Measurements from ENCODE around the gene TMED3. TPM values are rescaled to one million over a fixed set of nuclear protein-coding genes. Genes with fewer than 3 reads are reported as not detected.

TMED3 gene
- total RNA-seq, 1 donor from 2014 or later, result 132 TPM

DNA sequence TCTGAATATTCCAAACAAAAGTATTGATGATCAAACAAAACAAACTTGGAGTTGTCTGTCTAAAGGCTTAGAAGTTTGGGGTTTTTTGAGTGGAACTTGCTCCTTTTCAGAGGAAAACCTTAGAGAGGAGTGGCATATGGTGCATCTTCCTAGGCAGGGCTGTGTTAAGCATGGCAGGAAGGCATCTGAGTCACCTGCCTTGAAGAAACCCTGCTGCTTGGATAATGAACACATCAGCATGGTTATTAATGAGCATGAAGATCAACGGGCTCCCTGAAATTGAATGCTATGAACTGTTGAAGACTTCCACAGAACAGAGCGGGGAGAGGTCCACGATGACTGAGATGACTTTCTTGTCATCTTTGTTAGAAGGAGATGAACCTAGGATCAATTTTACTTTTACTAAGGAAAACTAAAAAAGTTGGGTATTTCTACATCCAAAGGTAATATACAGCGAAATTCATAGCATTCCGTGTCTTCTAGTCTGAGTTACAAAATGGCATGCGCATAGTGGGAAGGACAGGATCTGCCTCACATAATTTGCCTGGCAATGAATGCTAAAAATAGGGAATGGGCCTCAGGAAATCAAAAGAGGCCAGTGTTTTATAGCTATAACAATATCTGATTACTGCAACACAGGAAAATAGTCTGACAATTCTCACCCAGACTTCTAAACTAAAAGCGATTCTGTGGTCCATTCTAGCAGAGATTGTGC is 11.6 kb upstream of the TMED3 start:
- H3K4me3 ChIP-seq (ENCODE audit: low read depth, low read length), result no peak overlapping the region
- no peaks in the 10 kb centered on the region for H3K36me3 ChIP-seq (ENCODE audit: control insufficient read depth, insufficient read depth, low read length)
- DNase-seq (ENCODE audit: low read depth), result no peak
- peaks cover 2% of the 10 kb centered on the region for H3K27me3 ChIP-seq (ENCODE audit: control insufficient read depth, insufficient read depth, low read length)
- TF ChIP-seq, protein P1, sequence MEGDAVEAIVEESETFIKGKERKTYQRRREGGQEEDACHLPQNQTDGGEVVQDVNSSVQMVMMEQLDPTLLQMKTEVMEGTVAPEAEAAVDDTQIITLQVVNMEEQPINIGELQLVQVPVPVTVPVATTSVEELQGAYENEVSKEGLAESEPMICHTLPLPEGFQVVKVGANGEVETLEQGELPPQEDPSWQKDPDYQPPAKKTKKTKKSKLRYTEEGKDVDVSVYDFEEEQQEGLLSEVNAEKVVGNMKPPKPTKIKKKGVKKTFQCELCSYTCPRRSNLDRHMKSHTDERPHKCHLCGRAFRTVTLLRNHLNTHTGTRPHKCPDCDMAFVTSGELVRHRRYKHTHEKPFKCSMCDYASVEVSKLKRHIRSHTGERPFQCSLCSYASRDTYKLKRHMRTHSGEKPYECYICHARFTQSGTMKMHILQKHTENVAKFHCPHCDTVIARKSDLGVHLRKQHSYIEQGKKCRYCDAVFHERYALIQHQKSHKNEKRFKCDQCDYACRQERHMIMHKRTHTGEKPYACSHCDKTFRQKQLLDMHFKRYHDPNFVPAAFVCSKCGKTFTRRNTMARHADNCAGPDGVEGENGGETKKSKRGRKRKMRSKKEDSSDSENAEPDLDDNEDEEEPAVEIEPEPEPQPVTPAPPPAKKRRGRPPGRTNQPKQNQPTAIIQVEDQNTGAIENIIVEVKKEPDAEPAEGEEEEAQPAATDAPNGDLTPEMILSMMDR (IDR thresholded peaks at IDR 0.05; ENCODE audit: insufficient read depth, low read length, poor library complexity, severe bottlenecking), result no peak

DNA sequence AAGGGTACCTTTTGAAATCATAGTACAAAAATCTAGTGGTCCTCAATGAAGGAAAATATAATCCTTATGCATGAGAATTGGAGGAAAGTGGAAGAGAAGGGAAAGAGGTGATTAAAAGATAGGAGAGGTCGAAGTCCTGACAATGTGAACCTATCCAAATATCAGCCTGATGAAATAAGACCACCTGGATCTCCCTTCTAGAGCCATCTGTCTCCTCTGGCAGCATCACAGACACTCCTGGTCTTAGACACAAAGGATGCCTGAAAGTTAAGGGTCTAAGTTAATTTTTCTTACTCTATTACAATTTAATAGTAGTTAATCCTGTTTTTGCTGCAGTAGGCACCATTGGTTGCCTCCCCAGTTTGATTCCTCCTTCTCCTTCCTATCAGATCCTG is 11.1 kb upstream of the TMED3 start:
- no peak for DNase-seq (ENCODE audit: low read depth)
- H3K27me3 ChIP-seq (ENCODE audit: control insufficient read depth, insufficient read depth, low read length), result peaks cover 2% of the 10 kb centered on the region
- no peak overlapping the region for H3K4me3 ChIP-seq (ENCODE audit: low read depth, low read length)
- TF ChIP-seq, protein P1 (IDR thresholded peaks at IDR 0.05; ENCODE audit: insufficient read depth, low read length, poor library complexity, severe bottlenecking), result no peak
- H3K36me3 ChIP-seq (ENCODE audit: control insufficient read depth, insufficient read depth, low read length), result no peaks in the 10 kb centered on the region

DNA sequence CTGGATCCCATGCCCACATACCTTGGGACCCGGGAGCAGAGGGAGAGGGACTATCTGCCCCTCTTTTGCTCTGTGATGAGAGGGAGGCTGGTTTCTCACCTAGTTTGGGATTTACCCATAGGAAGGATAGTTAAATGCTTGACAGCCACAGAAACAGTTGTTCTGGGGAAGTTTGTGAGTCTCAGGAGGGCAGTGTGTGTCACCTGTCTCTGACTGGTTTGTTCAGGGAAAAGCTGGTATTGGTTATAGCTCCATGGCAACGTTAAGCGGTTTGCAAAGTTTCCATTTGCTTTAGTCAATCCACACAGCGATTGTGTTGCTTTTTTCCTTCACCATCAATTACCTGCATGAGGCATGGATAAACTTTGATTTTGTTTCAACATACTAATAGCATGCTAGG is 3.7 kb upstream of the TMED3 start:
- Histone ChIP-seq H3K4me3 (ENCODE audit: low read depth, low read length) (no peak overlapping the region), H3K27me3 (ENCODE audit: control insufficient read depth, insufficient read depth, low read length) (peaks cover 9% of the 10 kb centered on the region), H3K36me3 (ENCODE audit: control insufficient read depth, insufficient read depth, low read length) (no peaks in the 10 kb centered on the region)
- no peak for DNase-seq (ENCODE audit: low read depth)
- TF ChIP-seq, protein P1 (IDR thresholded peaks at IDR 0.05; ENCODE audit: insufficient read depth, low read length, poor library complexity, severe bottlenecking), result no peak

DNA sequence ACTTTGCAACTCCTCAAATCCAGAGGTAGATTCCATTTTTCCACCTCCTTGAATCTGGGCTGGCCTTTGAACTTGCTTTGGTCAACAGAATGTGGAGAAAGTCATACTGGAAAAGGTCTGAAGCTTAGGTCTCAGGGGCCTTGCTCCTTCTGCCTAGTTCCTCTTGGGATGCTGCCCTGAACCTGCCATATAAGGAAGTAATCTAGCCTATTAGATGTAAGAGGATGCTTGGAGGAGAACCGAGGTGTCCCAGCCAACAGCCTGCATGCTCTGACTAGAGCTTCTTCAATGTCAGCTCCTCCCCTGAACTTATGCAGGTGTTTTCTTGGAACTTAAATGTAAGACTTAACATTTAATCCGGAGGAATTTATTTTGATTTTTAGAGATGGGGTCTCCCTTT is 2.0 kb upstream of the TMED3 start:
- Histone ChIP-seq H3K4me3 (ENCODE audit: low read depth, low read length) (no peak overlapping the region), H3K27me3 (ENCODE audit: control insufficient read depth, insufficient read depth, low read length) (peaks cover 9% of the 10 kb centered on the region), H3K36me3 (ENCODE audit: control insufficient read depth, insufficient read depth, low read length) (no peaks in the 10 kb centered on the region)
- no peak for DNase-seq (ENCODE audit: low read depth)
- TF ChIP-seq, protein P1 (IDR thresholded peaks at IDR 0.05; ENCODE audit: insufficient read depth, low read length, poor library complexity, severe bottlenecking), result no peak

DNA sequence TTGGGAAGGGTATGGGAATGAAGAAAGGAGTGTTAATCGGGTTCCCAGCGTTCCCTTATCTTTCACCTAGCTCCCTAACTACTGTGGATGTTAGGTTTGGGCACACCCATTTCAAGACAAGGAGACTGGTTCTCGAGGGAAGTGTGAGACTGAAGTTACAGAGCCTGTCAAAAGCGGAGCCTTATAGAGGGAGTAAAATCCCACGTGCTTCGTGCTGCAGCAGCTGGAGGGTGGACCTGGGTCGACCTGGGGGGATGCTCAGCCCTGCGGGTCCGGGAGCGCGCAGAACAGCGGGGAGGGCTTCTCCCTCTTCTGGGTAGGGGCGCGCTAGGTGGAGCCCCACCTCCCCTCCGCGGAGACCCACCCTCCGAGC is 314 bp upstream of the TMED3 start:
- no peak for DNase-seq (ENCODE audit: low read depth)
- TF ChIP-seq, protein P1 (IDR thresholded peaks at IDR 0.05; ENCODE audit: insufficient read depth, low read length, poor library complexity, severe bottlenecking), result no peak
- Histone ChIP-seq H3K4me3 (ENCODE audit: low read depth, low read length) (peak overlapping the region; percentile 74), H3K36me3 (ENCODE audit: control insufficient read depth, insufficient read depth, low read length) (no peaks in the 10 kb centered on the region), H3K27me3 (ENCODE audit: control insufficient read depth, insufficient read depth, low read length) (peaks cover 9% of the 10 kb centered on the region)
